CD8-positive, alpha-beta memory T cell (primary cell): ENCODE data around the gene NUP42. TPM values are rescaled to one million over a fixed set of nuclear protein-coding genes. Genes with fewer than 3 reads are reported as not detected.
"Not testable (repeated sequence)": the region's sequence is repeated elsewhere in the genome, so short reads cannot be mapped to it uniquely, and the experiment has no call there.

Experiments used
- CTCF ChIA-PET: fragments of 350-600 bp; sonication (Branson Sonifier 250); formaldehyde crosslinking; loops from one replicate; lab custom pipeline; 2021; ENCODE audit warnings: antibody characterized with exemption; lab: Charles Lee
- POLR2A ChIA-PET: fragments of 350-600 bp; sonication (Branson Sonifier 250); formaldehyde crosslinking; loops from one replicate; lab custom pipeline; 2021; ENCODE audit warnings: antibody characterized with exemption; lab: Charles Lee
- DNase-seq, 5 donors: peaks; one replicate each; pipeline versions ENCODE4 v3.0.0 to v3.0.0-alpha.2; 2020 to 2022; ENCODE audit warnings: mixed read lengths in 1 of 5
- H3K27ac ChIP-seq: one replicate; pipeline ENCODE4 v1.7.0; 2013; ENCODE audit warnings: low read depth, mild to moderate bottlenecking, low read length, moderate library complexity
- H3K27me3 ChIP-seq: 2 replicates; pipeline ENCODE4 v1.7.0; 2013; ENCODE audit warnings: low read length, mild to moderate bottlenecking; ENCODE audit not compliant: insufficient read depth, poor library complexity, severe bottlenecking
- H3K36me3 ChIP-seq: 2 replicates; pipeline ENCODE4 v1.7.0; 2013; ENCODE audit warnings: mild to moderate bottlenecking, low read length, moderate library complexity; ENCODE audit not compliant: insufficient read depth
- H3K4me1 ChIP-seq: 2 replicates; pipeline ENCODE4 v1.7.0; 2013; ENCODE audit warnings: mild to moderate bottlenecking, low read length, moderate library complexity; ENCODE audit not compliant: insufficient read depth
- H3K4me3 ChIP-seq: 2 replicates; pipeline ENCODE4 v1.7.0; 2013; ENCODE audit warnings: mild to moderate bottlenecking, low read length
- H3K9me3 ChIP-seq: 2 replicates; pipeline ENCODE4 v1.7.0; 2013; ENCODE audit warnings: mild to moderate bottlenecking, low read length
- H3K27ac Mint-ChIP-seq, 8 donors: one replicate each; pipeline ENCODE4 v1.8.0; 2020 to 2021; ENCODE audit warnings: mixed read lengths in 8 of 8, mild to moderate bottlenecking in 6 of 8, inconsistent platforms in 3 of 8, moderate library complexity in 3 of 8
- H3K27me3 Mint-ChIP-seq, 2 donors: one replicate each; pipeline ENCODE4 v1.8.0; 2020 to 2021; ENCODE audit warnings: mixed read lengths in 2 of 2, mild to moderate bottlenecking in 1 of 2, moderate library complexity in 1 of 2
- H3K36me3 Mint-ChIP-seq, 3 donors: one replicate each; pipeline ENCODE4 v1.8.0; 2020 to 2021; ENCODE audit warnings: mixed read lengths in 3 of 3, inconsistent platforms in 1 of 3, mild to moderate bottlenecking in 1 of 3
- H3K4me1 Mint-ChIP-seq, 3 donors: one replicate each; pipeline ENCODE4 v1.8.0; 2020 to 2021; ENCODE audit warnings: mixed read lengths in 3 of 3, inconsistent platforms in 1 of 3, mild to moderate bottlenecking in 1 of 3
- H3K4me3 Mint-ChIP-seq, 7 donors: one replicate each; pipeline ENCODE4 v1.8.0; 2020 to 2021; ENCODE audit warnings: mixed read lengths in 7 of 7, mild to moderate bottlenecking in 6 of 7, moderate library complexity in 4 of 7, inconsistent platforms in 2 of 7
- H3K9me3 Mint-ChIP-seq, 5 donors: one replicate each; pipeline ENCODE4 v1.8.0; 2020 to 2022; ENCODE audit warnings: mixed read lengths in 5 of 5, mild to moderate bottlenecking in 3 of 5, moderate library complexity in 2 of 5, inconsistent platforms in 1 of 5
- polyA plus RNA-seq: library from polyadenylated mRNA; unstranded; fragments of 300-500 nt; fragmentation: Illumina TruSeq; gene quantifications from one replicate; pipeline ENCODE4 v1.2.3, GENCODE V29; 2021
- total RNA-seq, 2 experiments: library from RNA; stranded (reverse); gene quantifications; one replicate each; pipeline ENCODE4 v1.2.3, GENCODE V29; 2021

Gene NUP42
- total and polyA plus RNA-seq, 3 experiments from 2014 or later: 39.5 to 40.1 (median 39.8) TPM

DNA sequence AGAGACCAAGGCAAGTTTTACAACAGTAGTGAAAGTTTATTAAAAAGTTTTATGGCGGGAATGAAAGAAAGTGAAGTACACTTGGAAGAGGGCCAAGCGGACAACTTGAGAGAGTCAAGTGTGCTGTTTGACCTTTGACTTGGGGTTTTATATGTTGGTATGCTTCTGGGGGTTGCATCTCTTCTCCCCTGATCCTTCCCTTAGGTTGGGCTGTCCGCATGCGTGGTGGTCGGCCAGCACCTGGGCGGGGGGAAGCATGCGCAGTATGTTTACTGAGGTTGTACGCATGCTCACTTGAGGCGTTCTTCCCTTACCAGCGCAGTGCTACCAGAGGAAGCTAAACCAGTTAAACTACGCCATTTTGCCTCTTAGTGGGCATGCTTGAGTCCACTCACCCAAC lies 31.9 kb downstream of the NUP42 start:
- H3K9me3 ChIP-seq: no peaks in the 10 kb centered on the region
- Mint-ChIP-seq H3K36me3 (no peaks in the 10 kb centered on the region), H3K27me3 (peaks cover 16 to 18% of the 10 kb centered on the region in 2 donors), H3K4me1 (no peaks in the 10 kb centered on the region), H3K27ac (no peak overlapping the region), H3K4me3 (no peak overlapping the region), H3K9me3 (no peaks in the 10 kb centered on the region)
- H3K27me3 ChIP-seq: no peaks in the 10 kb centered on the region
- H3K36me3 ChIP-seq: no peaks in the 10 kb centered on the region
- POLR2A ChIA-PET: no interaction called here
- DNase-seq: no peak
- no peak overlapping the region for H3K27ac ChIP-seq
- H3K4me1 ChIP-seq: no peaks in the 10 kb centered on the region
- CTCF ChIA-PET: no interaction called here
- H3K4me3 ChIP-seq: no peak overlapping the region

DNA sequence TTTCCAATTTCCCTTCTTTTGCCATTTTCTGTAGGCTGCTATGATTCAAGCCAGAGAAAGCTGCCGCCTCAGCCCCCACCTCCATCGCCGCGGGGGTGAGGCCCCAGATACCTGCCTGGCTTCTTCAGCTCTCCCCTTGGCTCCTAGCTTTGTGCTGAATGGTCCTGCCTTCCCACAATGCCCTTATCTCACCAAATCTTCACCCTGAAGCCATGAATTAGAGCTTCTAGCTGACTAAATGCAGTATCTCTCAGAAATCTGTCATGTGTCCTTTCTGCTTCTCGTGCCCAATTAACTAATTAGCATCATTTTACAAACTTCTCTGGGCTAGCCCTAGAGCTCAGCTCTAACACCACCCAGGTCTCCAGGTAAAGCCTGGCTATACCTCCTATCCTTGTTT lies 32.6 kb downstream of the NUP42 start:
- Mint-ChIP-seq H3K36me3 (no peaks in the 10 kb centered on the region), H3K4me3 (no peak overlapping the region), H3K4me1 (no peaks in the 10 kb centered on the region), H3K9me3 (no peaks in the 10 kb centered on the region), H3K27ac (peak overlapping the region in 1 of 8 donors; percentile 66), H3K27me3 (peaks cover 16 to 18% of the 10 kb centered on the region in 2 donors)
- no peak for DNase-seq
- CTCF ChIA-PET: interaction anchor here (1.0 kb wide), 1 partner anchor 64 kb away, joined by 3 read pairs; no protein-coding TSS in a partner anchor
- H3K36me3 ChIP-seq: no peaks in the 10 kb centered on the region
- no peak overlapping the region for H3K4me3 ChIP-seq
- no peak overlapping the region for H3K27ac ChIP-seq
- no peaks in the 10 kb centered on the region for H3K4me1 ChIP-seq
- no peaks in the 10 kb centered on the region for H3K27me3 ChIP-seq
- POLR2A ChIA-PET: no interaction called here
- no peaks in the 10 kb centered on the region for H3K9me3 ChIP-seq

DNA sequence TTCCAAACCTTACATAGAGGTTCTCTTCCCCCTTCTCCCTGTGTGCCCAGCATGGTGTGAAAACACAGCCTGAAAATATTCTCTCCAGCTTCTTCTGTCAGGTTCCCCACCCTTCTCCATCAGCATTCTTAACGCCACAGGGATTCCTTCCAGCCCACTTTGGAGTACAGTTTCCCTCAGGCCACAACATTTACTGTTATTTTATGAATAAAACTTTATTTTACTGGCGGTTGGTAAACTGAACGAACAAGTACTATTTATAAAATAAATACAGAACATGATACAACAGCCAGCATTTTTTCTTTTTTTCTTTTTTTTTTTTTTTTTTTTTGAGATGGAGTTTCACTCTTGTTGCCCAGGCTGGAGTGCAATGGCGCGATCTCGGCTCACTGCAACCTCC lies 33.1 kb downstream of the NUP42 start:
- H3K36me3 ChIP-seq: no peaks in the 10 kb centered on the region
- Mint-ChIP-seq H3K27me3 (peaks cover 16% of the 10 kb centered on the region in 2 donors), H3K4me3 (no peak overlapping the region), H3K27ac (no peak overlapping the region), H3K4me1 (no peaks in the 10 kb centered on the region), H3K36me3 (no peaks in the 10 kb centered on the region), H3K9me3 (no peaks in the 10 kb centered on the region)
- H3K27ac ChIP-seq: no peak overlapping the region
- ChIA-PET POLR2A (no interaction called here), CTCF (interaction anchor here (1.0 kb wide), 1 partner anchor 64 kb away, joined by 3 read pairs; no protein-coding TSS in a partner anchor)
- no peaks in the 10 kb centered on the region for H3K27me3 ChIP-seq
- DNase-seq: no peak
- no peak overlapping the region for H3K4me3 ChIP-seq
- H3K9me3 ChIP-seq: no peaks in the 10 kb centered on the region
- no peaks in the 10 kb centered on the region for H3K4me1 ChIP-seq

DNA sequence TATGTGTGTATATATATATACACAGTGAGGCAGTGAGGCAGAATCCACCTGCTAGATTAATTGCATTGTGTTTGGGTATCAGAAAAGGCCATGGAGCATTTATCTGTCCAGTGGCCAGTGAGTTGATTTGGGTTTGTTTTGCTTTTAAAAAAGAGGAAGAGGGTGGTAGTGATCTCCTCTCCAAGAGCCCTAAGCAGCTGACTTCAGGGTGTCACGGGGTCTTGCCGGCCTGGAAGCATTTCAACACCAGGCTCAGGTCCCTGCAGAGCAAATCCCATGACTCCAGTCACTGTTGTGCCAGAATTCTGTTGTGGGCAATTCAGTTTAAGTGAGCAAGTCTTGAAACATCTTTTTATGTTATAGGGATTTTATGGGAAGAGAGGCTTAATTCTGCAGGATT lies 34.2 kb downstream of the NUP42 start:
- no peaks in the 10 kb centered on the region for H3K36me3 ChIP-seq
- H3K27me3 Mint-ChIP-seq: peaks cover 12 to 16% of the 10 kb centered on the region in 2 donors
- H3K9me3 ChIP-seq: no peaks in the 10 kb centered on the region
- no peaks in the 10 kb centered on the region for H3K36me3 Mint-ChIP-seq
- no peak overlapping the region for H3K27ac Mint-ChIP-seq
- no peak overlapping the region for H3K27ac ChIP-seq
- H3K27me3 ChIP-seq: no peaks in the 10 kb centered on the region
- H3K4me1 Mint-ChIP-seq: no peaks in the 10 kb centered on the region
- H3K9me3 Mint-ChIP-seq: no peaks in the 10 kb centered on the region
- no peak overlapping the region for H3K4me3 Mint-ChIP-seq
- no peak for DNase-seq
- H3K4me3 ChIP-seq: no peak overlapping the region
- ChIA-PET CTCF (no interaction called here), POLR2A (no interaction called here)
- no peaks in the 10 kb centered on the region for H3K4me1 ChIP-seq

DNA sequence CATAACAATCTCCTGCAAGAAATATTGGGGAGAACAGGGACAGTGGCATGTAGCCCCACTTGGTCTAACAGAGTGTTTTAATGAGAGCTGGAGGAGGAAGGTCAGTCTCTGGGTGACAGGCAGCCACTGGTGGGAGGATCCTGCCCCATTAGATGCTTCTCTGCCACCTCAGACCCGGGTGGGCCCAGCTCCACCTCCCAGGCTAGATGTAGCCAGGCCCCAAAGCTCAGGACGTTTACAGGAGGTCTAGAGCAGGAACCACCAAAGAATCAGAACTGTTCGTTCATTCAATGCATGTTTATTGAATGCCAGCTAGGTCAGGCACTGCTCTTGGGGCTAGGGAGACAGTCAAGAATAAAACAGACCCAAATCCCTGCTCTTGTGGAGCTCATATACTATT lies 36.3 kb downstream of the NUP42 start:
- ChIA-PET POLR2A (no interaction called here), CTCF (interaction anchor here (1.4 kb wide), 1 partner anchor 55 kb away, joined by 3 read pairs; no protein-coding TSS in a partner anchor)
- Histone ChIP-seq H3K27ac (no peak overlapping the region), H3K36me3 (no peaks in the 10 kb centered on the region), H3K9me3 (no peaks in the 10 kb centered on the region), H3K4me3 (no peak overlapping the region), H3K4me1 (no peaks in the 10 kb centered on the region), H3K27me3 (no peaks in the 10 kb centered on the region)
- Mint-ChIP-seq H3K4me1 (no peaks in the 10 kb centered on the region), H3K27ac (no peak overlapping the region), H3K4me3 (no peak overlapping the region), H3K36me3 (no peaks in the 10 kb centered on the region), H3K9me3 (no peaks in the 10 kb centered on the region), H3K27me3 (peaks cover 8 to 18% of the 10 kb centered on the region in 2 donors)
- DNase-seq: no peak

DNA sequence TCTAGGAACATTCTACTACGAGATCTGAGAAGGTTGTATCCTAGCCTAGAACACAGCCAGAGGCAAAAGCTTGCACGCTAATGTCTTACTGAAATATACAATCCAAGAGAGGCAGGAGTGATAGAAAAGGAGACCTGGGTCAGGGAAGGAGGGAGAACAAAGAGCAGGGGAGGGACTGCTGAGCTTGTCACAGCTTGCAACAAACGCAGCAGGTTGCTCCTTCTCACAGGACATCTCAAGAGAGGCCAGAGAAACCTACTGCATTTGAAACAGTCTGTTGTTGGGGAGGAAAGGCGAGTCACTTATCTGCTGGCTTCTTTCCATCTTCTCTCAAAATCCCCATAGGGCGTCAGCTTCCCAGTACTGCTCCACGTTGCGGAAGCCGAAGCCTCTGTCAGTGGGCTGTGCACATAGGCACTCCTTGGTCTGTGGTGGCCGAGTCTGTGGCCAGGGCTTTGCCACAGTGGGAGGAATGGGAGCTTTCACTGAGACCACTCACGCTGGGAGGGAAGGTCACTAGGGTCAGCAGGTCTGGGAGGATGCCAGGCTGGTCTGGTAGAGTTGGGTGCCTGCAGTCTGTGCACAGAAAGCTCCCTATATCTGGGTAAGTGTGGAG lies 39.0 kb downstream of the NUP42 start:
- Mint-ChIP-seq H3K27ac (no peak overlapping the region), H3K4me1 (no peaks in the 10 kb centered on the region), H3K9me3 (no peaks in the 10 kb centered on the region), H3K4me3 (no peak overlapping the region), H3K27me3 (peaks cover 7 to 29% of the 10 kb centered on the region in 2 donors), H3K36me3 (no peaks in the 10 kb centered on the region)
- H3K4me3 ChIP-seq: no peak overlapping the region
- no peak for DNase-seq
- no peaks in the 10 kb centered on the region for H3K9me3 ChIP-seq
- H3K4me1 ChIP-seq: no peaks in the 10 kb centered on the region
- CTCF ChIA-PET: no interaction called here
- POLR2A ChIA-PET: no interaction called here
- no peaks in the 10 kb centered on the region for H3K36me3 ChIP-seq
- H3K27me3 ChIP-seq: no peaks in the 10 kb centered on the region
- no peak overlapping the region for H3K27ac ChIP-seq

DNA sequence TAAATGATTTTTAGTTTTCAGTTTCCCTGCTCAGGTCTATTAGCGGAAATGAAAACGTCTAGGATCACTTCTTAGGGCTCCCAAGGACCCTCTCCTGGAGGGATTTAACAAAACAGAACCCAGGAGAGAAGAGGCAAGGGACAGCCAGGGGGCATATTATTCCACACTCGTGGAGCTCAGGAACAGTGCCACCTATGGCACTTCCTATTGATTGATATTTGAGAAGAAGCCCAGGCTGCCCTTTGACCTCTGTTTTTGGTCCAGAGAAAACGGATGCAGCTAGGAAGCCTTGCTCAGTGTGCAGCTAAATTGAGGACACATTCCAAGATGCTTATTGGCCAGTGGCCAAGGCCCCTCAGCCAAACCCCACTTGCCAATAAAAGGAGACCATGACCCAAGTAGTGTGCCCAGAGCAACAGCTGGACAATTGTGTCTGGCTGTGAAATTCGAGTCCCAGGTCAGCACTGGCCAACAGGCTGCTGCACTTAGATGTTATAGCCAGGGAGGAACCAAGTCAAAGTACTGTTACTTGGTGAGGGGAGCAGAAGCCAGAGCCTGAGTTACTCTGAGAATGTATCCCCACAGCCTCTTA lies 40.7 kb downstream of the NUP42 start:
- no peak overlapping the region for H3K4me3 ChIP-seq
- Mint-ChIP-seq H3K27ac (no peak overlapping the region), H3K36me3 (no peaks in the 10 kb centered on the region), H3K4me1 (no peaks in the 10 kb centered on the region), H3K27me3 (peaks cover 7 to 26% of the 10 kb centered on the region in 2 donors), H3K4me3 (no peak overlapping the region), H3K9me3 (no peaks in the 10 kb centered on the region)
- H3K9me3 ChIP-seq: no peaks in the 10 kb centered on the region
- POLR2A ChIA-PET: no interaction called here
- no peaks in the 10 kb centered on the region for H3K27me3 ChIP-seq
- H3K27ac ChIP-seq: no peak overlapping the region
- DNase-seq: no peak
- no peaks in the 10 kb centered on the region for H3K4me1 ChIP-seq
- no peaks in the 10 kb centered on the region for H3K36me3 ChIP-seq
- CTCF ChIA-PET: no interaction called here

DNA sequence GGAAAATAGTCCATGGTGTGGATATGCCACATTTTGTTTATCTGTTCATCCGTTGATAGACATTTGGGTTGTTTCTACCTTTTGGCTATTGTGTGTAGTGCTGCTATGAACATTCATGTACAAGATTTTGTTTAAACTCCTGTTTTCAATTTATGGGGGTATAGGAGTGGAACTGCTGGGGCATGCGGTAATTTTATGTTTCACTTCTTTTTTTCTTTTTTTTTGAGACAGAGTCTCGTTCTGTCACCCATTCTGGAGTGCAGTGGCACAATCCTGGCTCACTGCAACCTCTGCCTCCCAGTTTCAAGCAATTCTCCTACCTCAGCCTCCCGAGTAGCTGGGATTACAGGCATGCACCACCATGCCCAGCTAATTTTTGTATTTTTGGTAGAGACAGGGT lies 42.5 kb downstream of the NUP42 start:
- H3K27ac ChIP-seq, H3K36me3 ChIP-seq, H3K4me3 Mint-ChIP-seq, POLR2A ChIA-PET, H3K36me3 Mint-ChIP-seq, H3K9me3 ChIP-seq, DNase-seq, H3K4me3 ChIP-seq, H3K27ac Mint-ChIP-seq, H3K9me3 Mint-ChIP-seq, H3K4me1 Mint-ChIP-seq, CTCF ChIA-PET, H3K27me3 ChIP-seq, H3K4me1 ChIP-seq: not testable (repeated sequence)
- peaks cover 4 to 20% of the 10 kb centered on the region in 2 donors for H3K27me3 Mint-ChIP-seq
